WTC11 (cell line): ENCODE data around the gene SLC38A7.

ENCODE experiments used
- CTCF ChIP-seq: fragments of 200-600 bp; IDR thresholded peaks from 2 replicates; pipeline ENCODE4 v1.8.0; 2022; ENCODE audit warnings: antibody characterized with exemption
- FOXJ3 ChIP-seq: sonication (generic); formaldehyde crosslinking; IDR thresholded peaks from 2 replicates; pipeline ENCODE4 v1.9.0; 2021; ENCODE audit warnings: missing genetic modification reagents, mild to moderate bottlenecking, borderline replicate concordance
- TF ChIP-seq, protein P1 (sequence below): sonication (generic); formaldehyde crosslinking; IDR thresholded peaks from 2 replicates; pipeline ENCODE4 v1.8.1; 2023; ENCODE audit warnings: mild to moderate bottlenecking, missing genetic modification reagents
- TF ChIP-seq, protein P2 (sequence below): sonication (generic); formaldehyde crosslinking; conservative IDR thresholded peaks from 2 replicates; pipeline ENCODE4 v1.8.1; 2022; ENCODE audit warnings: mild to moderate bottlenecking, missing genetic modification reagents

- TF ChIP-seq CTCF (no peak), FOXJ3 (CRISPR knock-in tag) (no peak)
- TF ChIP-seq, protein P1, sequence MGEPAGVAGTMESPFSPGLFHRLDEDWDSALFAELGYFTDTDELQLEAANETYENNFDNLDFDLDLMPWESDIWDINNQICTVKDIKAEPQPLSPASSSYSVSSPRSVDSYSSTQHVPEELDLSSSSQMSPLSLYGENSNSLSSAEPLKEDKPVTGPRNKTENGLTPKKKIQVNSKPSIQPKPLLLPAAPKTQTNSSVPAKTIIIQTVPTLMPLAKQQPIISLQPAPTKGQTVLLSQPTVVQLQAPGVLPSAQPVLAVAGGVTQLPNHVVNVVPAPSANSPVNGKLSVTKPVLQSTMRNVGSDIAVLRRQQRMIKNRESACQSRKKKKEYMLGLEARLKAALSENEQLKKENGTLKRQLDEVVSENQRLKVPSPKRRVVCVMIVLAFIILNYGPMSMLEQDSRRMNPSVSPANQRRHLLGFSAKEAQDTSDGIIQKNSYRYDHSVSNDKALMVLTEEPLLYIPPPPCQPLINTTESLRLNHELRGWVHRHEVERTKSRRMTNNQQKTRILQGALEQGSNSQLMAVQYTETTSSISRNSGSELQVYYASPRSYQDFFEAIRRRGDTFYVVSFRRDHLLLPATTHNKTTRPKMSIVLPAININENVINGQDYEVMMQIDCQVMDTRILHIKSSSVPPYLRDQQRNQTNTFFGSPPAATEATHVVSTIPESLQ: no peak
- TF ChIP-seq, protein P2, sequence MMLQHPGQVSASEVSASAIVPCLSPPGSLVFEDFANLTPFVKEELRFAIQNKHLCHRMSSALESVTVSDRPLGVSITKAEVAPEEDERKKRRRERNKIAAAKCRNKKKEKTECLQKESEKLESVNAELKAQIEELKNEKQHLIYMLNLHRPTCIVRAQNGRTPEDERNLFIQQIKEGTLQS (CRISPR knock-in tag): no peak
These were observed 25.8 kb downstream of the SLC38A7 start for GRCh38 chr16:58658796-58659211.
